HG03095 (cell line): ENCODE measurements around the gene GRHPR.
"Not testable (repeated sequence)": the region's sequence is repeated elsewhere in the genome, so short reads cannot be mapped to it uniquely, and the experiment has no call there.

Source experiments
- ATAC-seq: cut with Tn5 transposase; IDR thresholded peaks from one replicate; pipeline ENCODE4 v1.9.1; 2021; ENCODE audit warnings: moderate library complexity; ENCODE audit not compliant: unreplicated experiment

Gene GRHPR

DNA sequence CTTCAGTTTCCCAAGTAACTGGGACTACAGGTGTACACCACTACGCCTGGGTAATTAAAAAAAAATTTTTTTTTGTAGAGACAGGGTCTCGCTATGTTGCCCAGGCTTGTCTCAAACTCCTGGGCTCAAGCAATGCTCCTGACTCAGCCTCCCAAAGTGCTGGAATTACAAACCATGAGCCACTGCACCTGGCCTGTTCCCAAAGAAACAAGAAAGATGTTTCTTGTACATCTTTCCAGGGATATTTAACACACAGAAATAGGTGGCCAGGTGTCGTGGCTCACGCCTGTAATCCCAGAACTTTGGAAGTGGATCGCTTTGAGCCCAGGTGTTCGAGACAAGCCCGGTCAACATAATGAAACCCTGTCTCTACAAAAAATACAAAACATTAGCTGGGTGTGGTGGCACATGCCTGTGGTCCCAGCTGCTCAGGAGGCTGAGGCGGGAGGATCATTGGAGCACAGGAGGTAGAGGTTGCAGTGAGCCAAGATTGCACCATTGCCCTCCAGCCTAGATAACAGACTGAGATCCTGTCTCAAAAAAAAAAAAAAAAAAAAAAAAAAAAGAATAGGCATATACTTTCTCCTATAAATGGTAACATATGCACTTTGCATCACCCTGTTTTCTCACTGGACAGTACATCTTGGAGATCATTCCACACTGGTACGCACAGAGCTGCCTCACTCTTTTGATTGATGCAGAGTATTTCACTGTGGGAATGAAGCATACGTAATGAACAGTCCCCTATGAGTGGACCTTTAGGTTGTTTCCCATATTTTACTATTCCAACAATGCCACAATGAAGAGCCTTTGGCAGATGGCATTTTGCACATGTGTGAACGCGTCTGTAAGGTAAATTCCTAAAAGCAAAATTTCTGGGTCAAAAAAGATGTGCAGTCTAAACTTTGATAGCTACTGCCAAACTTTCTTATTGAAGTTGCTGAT lies 2.0 kb upstream of the GRHPR start:
- ATAC-seq: no peak

- no peak for ATAC-seq
Measured at GRCh38 chr9:37421914-37422288, 595 bp upstream of the GRHPR start.

GRCh38 chr9:37423508-37423907 lies 1.0 kb downstream of the GRHPR start:
- no peak for ATAC-seq

GRCh38 chr9:37424204-37424685 lies 1.7 kb downstream of the GRHPR start:
- no peak for ATAC-seq

- no peak for ATAC-seq
Measured at GRCh38 chr9:37424686-37425297, 2.3 kb downstream of the GRHPR start.

DNA sequence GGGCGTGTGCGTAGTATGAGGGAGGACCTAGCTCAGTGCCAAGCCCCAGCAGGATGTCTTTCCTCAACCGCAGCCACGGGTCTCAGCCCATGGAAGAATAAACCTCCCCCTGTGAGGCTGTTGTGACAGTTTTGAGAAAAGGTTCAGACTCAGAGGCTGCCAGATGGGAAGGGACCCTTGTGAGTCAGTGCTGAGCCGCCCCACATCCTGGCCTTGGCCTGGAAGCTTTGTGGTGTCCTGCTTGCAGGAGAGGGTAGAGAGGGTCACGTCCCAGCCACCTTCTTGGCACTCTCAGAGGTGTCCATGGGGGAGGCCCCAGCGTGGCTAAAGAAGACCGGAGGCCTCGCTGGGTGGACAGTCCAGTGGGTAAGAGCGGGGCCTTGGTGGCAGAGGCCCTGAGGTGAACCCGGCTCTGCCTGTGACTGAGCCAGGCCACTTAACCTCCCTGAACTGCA lies 2.8 kb downstream of the GRHPR start:
- ATAC-seq: no peak

GRCh38 chr9:37426431-37426830 lies 3.9 kb downstream of the GRHPR start:
- not testable (repeated sequence) for ATAC-seq

GRCh38 chr9:37426846-37427245 lies 4.3 kb downstream of the GRHPR start:
- no peak for ATAC-seq

DNA sequence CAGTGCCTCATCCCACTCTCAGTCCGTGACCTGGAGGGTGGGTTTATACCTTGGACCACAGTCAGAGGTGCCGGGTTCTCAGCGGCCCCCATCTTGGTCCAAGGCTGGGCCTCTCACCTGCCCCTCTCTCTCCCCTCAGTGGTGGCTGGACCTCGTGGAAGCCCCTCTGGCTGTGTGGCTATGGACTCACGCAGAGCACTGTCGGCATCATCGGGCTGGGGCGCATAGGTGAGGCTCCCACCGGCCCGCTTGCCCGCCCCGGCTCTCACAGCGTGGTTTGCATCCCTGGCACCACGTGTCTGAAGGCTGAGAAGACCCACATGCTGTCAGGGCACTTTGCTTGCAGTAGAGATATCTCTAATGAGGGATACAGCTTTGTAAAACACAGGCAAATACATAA lies 5.8 kb downstream of the GRHPR start:
- ATAC-seq: no peak

- no peak for ATAC-seq
Measured at GRCh38 chr9:37429441-37430285, 7.2 kb downstream of the GRHPR start.

GRCh38 chr9:37430841-37431597 lies 8.5 kb downstream of the GRHPR start:
- no peak for ATAC-seq

DNA sequence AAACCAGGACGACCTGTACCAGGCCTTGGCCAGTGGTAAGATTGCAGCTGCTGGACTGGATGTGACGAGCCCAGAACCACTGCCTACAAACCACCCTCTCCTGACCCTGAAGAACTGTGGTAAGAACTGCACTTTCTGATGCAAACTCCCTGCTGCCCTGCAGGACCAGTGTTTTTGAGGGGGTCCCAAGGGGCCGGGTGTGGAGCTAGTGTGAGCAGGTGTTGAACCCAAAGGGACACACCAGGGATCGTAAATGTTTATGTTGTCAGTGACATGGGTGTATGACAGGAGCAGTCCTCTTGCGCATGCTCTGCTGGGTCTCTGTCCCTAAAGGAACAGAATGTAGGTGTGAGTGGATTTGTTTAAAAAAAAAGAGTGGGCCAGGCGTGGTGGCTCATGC lies 9.5 kb downstream of the GRHPR start:
- ATAC-seq: no peak

DNA sequence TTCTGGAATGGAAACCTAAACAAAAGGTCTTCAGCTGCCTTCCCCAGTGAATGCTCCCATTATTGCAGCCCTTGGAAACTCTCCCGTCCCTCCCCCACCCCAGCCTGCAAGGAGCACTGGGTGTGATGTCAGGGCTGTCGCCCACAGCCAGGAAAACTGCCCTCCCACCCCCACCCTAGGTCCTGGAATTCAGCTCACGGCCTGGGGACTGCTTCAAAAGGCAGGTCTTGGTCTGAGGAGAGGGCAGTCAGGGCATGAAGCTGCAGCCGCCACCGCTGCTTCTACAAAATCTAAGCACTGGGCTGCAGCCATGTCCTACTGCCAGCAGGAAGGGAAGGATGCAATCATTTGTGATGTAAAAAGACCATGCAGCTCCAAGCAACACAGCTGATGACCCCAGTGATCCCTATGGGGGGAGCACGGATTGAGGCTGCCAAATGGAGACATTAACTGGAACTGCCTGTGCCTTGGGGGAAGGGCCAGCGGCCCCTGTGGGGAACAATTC lies 11.4 kb downstream of the GRHPR start:
- ATAC-seq: no peak

- no peak for ATAC-seq
Measured at GRCh38 chr9:37436540-37436939, 14.0 kb downstream of the GRHPR start.

DNA sequence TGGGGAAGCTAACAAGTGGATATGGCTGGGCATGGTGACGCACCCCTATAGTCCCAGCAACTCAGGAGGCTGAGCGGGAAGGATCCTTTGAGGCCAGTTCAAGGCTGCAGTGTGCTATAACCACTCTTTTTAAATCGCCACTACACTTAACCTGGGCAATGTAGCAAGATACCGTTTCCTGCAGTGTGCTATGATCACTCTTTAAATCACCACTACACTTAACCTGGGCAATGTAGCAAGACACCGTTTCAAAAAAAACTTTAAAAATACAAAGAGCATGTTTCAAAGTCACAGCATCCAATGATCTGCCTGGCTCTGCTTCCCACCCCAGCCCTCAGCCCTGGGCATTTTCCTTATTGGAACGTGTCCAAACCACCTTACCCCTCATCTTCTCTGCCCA lies 14.5 kb downstream of the GRHPR start:
- ATAC-seq: no peak

GRCh38 chr9:37437621-37438020 lies 15.1 kb downstream of the GRHPR start:
- no peak for ATAC-seq

- no peak for ATAC-seq
Measured at GRCh38 chr9:37438359-37438758, 15.9 kb downstream of the GRHPR start.

GRCh38 chr9:37441776-37442370 lies 19.4 kb downstream of the GRHPR start:
- ATAC-seq: no peak

- ATAC-seq: no peak
Measured at GRCh38 chr9:37442556-37442955, 20.1 kb downstream of the GRHPR start.

GRCh38 chr9:37443566-37443965 lies 21.1 kb downstream of the GRHPR start:
- no peak for ATAC-seq
